MM.1S (cell line): ENCODE results near the gene PIGM.

ENCODE experiments used
- EZH2 ChIP-seq: fragments of 300-600 bp; sonication (generic); optimal IDR thresholded peaks from 2 replicates; pipeline ENCODE3; 2017; ENCODE audit warnings: low read depth, mild to moderate bottlenecking, antibody characterized with exemption, low read length, mixed read lengths
- EZH2phosphoT487 ChIP-seq: fragments of 300-600 bp; sonication (generic); IDR thresholded peaks from 2 replicates; pipeline ENCODE4 v1.6.1; 2018; ENCODE audit warnings: antibody characterized with exemption, low read length

DNA sequence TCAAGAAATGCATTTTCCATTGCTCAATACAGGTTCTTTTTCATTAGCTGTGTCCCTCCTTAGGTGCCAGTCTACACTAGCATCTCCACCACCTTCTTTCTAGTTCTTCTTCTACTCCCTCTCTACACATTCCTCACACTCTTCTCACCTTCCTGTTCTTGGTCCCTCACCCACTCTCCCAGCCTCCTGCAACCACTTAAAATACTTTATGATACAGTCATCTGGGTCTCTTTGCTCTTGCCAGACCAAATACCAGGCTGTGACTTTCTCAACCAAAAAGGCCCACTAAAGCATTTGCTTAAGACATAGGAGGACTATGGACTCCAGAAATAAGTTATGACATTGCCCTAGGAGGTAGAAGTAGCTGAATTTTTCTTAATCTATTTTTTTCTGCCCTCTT lies 35.1 kb downstream of the PIGM start:
- TF ChIP-seq EZH2 (no peak), EZH2phosphoT487 (no peak)
